SU-DHL-6 (cell line): ENCODE data around the gene LHX1.

Source experiments
- H2AFZ ChIP-seq: fragments of 200-600 bp; sonication (generic); 2 replicates; pipeline ENCODE4 v1.6.1; 2014; ENCODE audit warnings: low read depth, mild to moderate bottlenecking, moderate library complexity, mixed read lengths, antibody characterized with exemption, low read length; ENCODE audit not compliant: severe bottlenecking
- H3F3A ChIP-seq: fragments of 200-600 bp; shearing (Covaris generic); 2 replicates; pipeline ENCODE4 v1.6.0; 2016; ENCODE audit warnings: antibody characterized with exemption, mild to moderate bottlenecking; ENCODE audit not compliant: insufficient read depth
- H3K27ac ChIP-seq: fragments of 200-600 bp; sonication (generic); 2 replicates; pipeline ENCODE4 v1.5.1; 2016; ENCODE audit warnings: low read depth, mild to moderate bottlenecking, low read length, moderate library complexity, mixed read lengths
- H3K27me3 ChIP-seq: fragments of 200-600 bp; sonication (generic), shearing (Covaris generic); 2 replicates; pipeline ENCODE4 v1.6.0; 2014; ENCODE audit warnings: mild to moderate bottlenecking, low read length
- H3K36me3 ChIP-seq: fragments of 200-600 bp; sonication (generic); 2 replicates; pipeline ENCODE4 v1.6.1; 2014; ENCODE audit warnings: mild to moderate bottlenecking, low read length, mixed read lengths
- H3K4me2 ChIP-seq: fragments of 300-600, 200-600 bp; shearing (Covaris generic), sonication (generic); 2 replicates; pipeline ENCODE4 v1.6.0; 2014; ENCODE audit warnings: low read length, low read depth, mild to moderate bottlenecking; ENCODE audit not compliant: poor library complexity, severe bottlenecking
- H3K4me3 ChIP-seq: fragments of 200-600 bp; sonication (generic); 2 replicates; pipeline ENCODE4 v1.5.1; 2014; ENCODE audit warnings: antibody characterized with exemption, low read length, mild to moderate bottlenecking, mixed read lengths; ENCODE audit not compliant: insufficient read depth, poor library complexity, severe bottlenecking
- H3K79me2 ChIP-seq: fragments of 200-600 bp; sonication (generic); 2 replicates; pipeline ENCODE4 v1.6.1; 2014; ENCODE audit warnings: mild to moderate bottlenecking, low read length, moderate library complexity; ENCODE audit not compliant: insufficient read depth
- H3K9ac ChIP-seq: fragments of 200-600 bp; sonication (generic); 2 replicates; pipeline ENCODE4 v1.7.0; 2014; ENCODE audit warnings: mild to moderate bottlenecking, low read length
- H3K9me2 ChIP-seq: fragments of 200-600 bp; sonication (generic); replicated peaks from 2 replicates; pipeline ENCODE4 v1.6.1; 2014; ENCODE audit warnings: low read length; ENCODE audit not compliant: insufficient read depth
- H3K9me3 ChIP-seq: fragments of 200-600 bp; sonication (generic); 2 replicates; pipeline ENCODE4 v1.6.1; 2014; ENCODE audit warnings: low read length, mixed read lengths; ENCODE audit not compliant: insufficient read depth
- H4K20me1 ChIP-seq: fragments of 200-600 bp; sonication (generic); 2 replicates; pipeline ENCODE4 v1.6.1; 2014; ENCODE audit warnings: low read depth, mild to moderate bottlenecking, antibody characterized with exemption, low read length, moderate library complexity, mixed read lengths
- EZH2phosphoT487 ChIP-seq: fragments of 200-600 bp; sonication (generic), shearing (Covaris generic); conservative IDR thresholded peaks from 2 replicates; pipeline ENCODE4 v1.6.1; 2018; ENCODE audit warnings: mild to moderate bottlenecking, antibody characterized with exemption, low read length, moderate library complexity, mixed read lengths
- TF ChIP-seq, protein P1 (sequence below): fragments of 200-600 bp; sonication (generic); IDR thresholded peaks from one replicate; pipeline ENCODE4 v1.5.1; 2017; ENCODE audit warnings: antibody characterized with exemption, mild to moderate bottlenecking, low read length, moderate library complexity; ENCODE audit not compliant: insufficient read depth, poor library complexity, severe bottlenecking

LHX1 gene

DNA sequence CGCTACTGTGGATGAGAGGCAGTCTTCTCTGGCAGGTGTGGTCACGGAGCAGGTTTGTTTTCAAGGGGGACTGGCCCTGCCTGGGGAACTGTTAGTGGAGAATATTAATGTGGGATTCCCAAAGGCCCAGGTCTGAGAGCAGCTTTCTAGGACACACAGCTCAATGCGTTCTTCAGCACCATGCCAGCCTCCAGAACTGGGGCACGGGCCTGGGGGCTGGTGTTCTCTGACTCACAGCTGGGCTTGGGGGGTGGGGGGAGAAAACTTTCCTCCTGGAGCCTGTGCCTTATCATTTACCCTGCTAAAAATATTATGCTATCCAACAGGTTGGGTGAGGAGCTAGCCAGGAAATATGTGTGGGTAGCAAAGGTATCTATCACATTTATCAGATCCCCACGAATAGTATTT is 13.5 kb upstream of the LHX1 start:
- TF ChIP-seq EZH2phosphoT487, result no peak
- TF ChIP-seq, protein P1, sequence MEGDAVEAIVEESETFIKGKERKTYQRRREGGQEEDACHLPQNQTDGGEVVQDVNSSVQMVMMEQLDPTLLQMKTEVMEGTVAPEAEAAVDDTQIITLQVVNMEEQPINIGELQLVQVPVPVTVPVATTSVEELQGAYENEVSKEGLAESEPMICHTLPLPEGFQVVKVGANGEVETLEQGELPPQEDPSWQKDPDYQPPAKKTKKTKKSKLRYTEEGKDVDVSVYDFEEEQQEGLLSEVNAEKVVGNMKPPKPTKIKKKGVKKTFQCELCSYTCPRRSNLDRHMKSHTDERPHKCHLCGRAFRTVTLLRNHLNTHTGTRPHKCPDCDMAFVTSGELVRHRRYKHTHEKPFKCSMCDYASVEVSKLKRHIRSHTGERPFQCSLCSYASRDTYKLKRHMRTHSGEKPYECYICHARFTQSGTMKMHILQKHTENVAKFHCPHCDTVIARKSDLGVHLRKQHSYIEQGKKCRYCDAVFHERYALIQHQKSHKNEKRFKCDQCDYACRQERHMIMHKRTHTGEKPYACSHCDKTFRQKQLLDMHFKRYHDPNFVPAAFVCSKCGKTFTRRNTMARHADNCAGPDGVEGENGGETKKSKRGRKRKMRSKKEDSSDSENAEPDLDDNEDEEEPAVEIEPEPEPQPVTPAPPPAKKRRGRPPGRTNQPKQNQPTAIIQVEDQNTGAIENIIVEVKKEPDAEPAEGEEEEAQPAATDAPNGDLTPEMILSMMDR, result no peak
- H3K79me2 ChIP-seq, result no peaks in the 10 kb centered on the region
- H3K9ac ChIP-seq, result no peak overlapping the region
- no peak overlapping the region for H3K27ac ChIP-seq
- H3F3A ChIP-seq, result no peaks in the 10 kb centered on the region
- H3K36me3 ChIP-seq, result no peaks in the 10 kb centered on the region
- no peaks in the 10 kb centered on the region for H3K27me3 ChIP-seq
- no peaks in the 10 kb centered on the region for H3K9me2 ChIP-seq
- H3K9me3 ChIP-seq, result no peaks in the 10 kb centered on the region
- H3K4me3 ChIP-seq, result no peak overlapping the region
- H4K20me1 ChIP-seq, result no peaks in the 10 kb centered on the region
- no peak overlapping the region for H2AFZ ChIP-seq
- H3K4me2 ChIP-seq, result no peak overlapping the region

DNA sequence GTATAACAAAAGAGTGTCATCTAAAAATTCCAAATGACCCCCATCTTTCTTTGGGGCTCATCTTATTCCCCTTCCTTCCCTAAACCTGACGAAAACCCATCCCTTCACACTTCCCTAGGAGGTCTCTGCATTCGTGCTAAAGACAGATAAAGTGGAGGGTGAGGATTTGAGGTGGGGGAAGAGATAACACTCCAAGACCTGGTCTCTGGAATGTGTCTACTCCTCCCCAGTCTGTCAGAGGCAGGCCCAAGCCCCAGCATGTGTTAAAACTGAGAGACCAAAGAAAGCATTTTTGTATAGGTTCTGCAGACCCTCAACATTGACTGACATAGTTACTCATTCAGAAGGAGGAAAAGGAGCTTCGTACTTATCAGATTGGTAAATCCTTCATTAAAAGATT is 11.0 kb upstream of the LHX1 start:
- Histone ChIP-seq H2AFZ (no peak overlapping the region), H3K4me2 (no peak overlapping the region), H3K4me3 (no peak overlapping the region), H3K9me2 (no peaks in the 10 kb centered on the region), H3K79me2 (no peaks in the 10 kb centered on the region), H3K36me3 (no peaks in the 10 kb centered on the region), H3F3A (no peaks in the 10 kb centered on the region), H3K27ac (no peak overlapping the region), H3K9me3 (no peaks in the 10 kb centered on the region), H3K9ac (no peak overlapping the region), H4K20me1 (no peaks in the 10 kb centered on the region), H3K27me3 (no peaks in the 10 kb centered on the region)
- TF ChIP-seq EZH2phosphoT487, result no peak
- TF ChIP-seq, protein P1, result no peak

DNA sequence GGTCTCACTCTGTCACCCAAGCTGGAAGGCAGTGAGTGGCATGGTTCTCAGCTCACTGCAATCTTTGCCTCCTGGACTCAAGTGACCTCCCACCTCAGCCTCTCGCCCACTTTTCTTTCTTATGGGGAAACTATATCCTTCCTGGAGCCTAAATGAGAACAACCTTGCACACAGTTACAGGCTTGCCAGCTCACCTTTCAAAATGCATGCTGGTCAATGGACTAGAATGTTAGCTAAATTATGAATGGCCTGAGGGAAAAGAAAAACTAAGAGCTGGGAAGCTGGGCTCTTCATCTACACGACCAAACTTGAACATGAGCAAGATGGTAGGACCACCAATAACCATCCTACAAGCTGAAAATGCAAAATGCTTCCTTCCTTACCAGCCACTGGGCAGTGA is 10.6 kb upstream of the LHX1 start:
- Histone ChIP-seq H3K79me2 (no peaks in the 10 kb centered on the region), H3K9me2 (no peaks in the 10 kb centered on the region), H3K36me3 (no peaks in the 10 kb centered on the region), H3K4me2 (no peak overlapping the region), H3F3A (no peaks in the 10 kb centered on the region), H3K9me3 (no peaks in the 10 kb centered on the region), H3K4me3 (no peak overlapping the region), H4K20me1 (no peaks in the 10 kb centered on the region), H3K27me3 (no peaks in the 10 kb centered on the region), H3K9ac (no peak overlapping the region), H3K27ac (no peak overlapping the region), H2AFZ (no peak overlapping the region)
- TF ChIP-seq EZH2phosphoT487, result no peak
- TF ChIP-seq, protein P1, result no peak
